ENCODE measurements around the gene DMAC2. TPM values are rescaled to one million over a fixed set of nuclear protein-coding genes. Genes with fewer than 3 reads are reported as not detected.

DMAC2 gene
- total RNA-seq, 1 donor from 2014 or later: 28.0 TPM

DNA sequence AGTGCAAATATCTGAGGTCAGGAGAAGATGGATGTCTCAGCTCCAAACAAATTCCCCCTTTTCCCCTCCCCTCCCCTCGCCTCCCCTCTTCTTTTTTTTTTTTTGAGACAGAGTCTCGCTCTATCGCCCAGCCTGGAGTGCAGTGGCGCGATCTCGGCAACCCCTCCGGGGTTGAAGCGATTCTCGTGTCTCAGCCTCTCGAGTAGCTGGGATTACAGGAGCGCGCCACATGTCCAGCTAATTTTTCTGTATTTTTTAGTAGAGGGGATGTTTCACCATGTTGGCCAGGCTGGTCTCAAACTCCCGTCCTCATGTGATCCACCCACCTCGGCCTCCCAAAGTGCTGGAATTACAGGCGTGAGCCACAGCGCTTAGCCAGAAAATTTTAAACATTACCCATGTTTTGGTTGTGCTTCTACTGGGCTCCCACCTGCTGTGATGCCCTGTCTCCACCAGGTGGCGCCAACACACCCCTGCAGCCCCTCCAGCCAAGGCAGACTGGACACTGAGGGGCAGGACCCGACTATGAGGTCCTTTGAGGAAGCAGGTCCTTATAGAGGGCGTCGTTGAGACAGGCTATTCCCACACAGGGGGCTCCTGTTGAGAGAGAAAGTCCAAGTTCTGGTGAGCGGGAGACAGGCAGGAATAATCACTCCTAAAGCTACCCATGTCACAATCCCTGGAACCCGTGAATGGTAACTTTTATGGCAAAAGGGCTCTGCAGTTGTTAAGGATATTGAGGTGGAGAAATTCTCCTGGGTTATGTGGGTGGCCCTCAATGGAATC, 9.6 kb upstream of the DMAC2 start:
- DNase-seq (ENCODE audit: low spot score): peak; percentile 36
- Mint-ChIP-seq H3K27ac (ENCODE audit: unreplicated experiment) (no peak overlapping the region), H3K36me3 (ENCODE audit: low read depth) (no peaks in the 10 kb centered on the region), H3K27me3 (ENCODE audit: low read depth) (peaks cover 24% of the 10 kb centered on the region), H3K4me3 (ENCODE audit: unreplicated experiment) (peak overlapping the region; percentile 46), H3K9me3 (ENCODE audit: low read depth) (no peaks in the 10 kb centered on the region), H3K4me1 (ENCODE audit: low read depth) (peaks cover 4% of the 10 kb centered on the region)
- peak; percentile 96 for TF ChIP-seq CTCF (IDR thresholded peaks at IDR 0.05)

GRCh38 chr19:41447732-41448332, 8.1 kb upstream of the DMAC2 start:
- no peak for TF ChIP-seq CTCF (IDR thresholded peaks at IDR 0.05)
- Mint-ChIP-seq H3K4me1 (ENCODE audit: low read depth) (peaks cover 4% of the 10 kb centered on the region), H3K36me3 (ENCODE audit: low read depth) (no peaks in the 10 kb centered on the region), H3K27me3 (ENCODE audit: low read depth) (peaks cover 31% of the 10 kb centered on the region), H3K4me3 (ENCODE audit: unreplicated experiment) (no peak overlapping the region), H3K27ac (ENCODE audit: unreplicated experiment) (no peak overlapping the region), H3K9me3 (ENCODE audit: low read depth) (no peaks in the 10 kb centered on the region)
- DNase-seq (ENCODE audit: low spot score): peak; percentile 28

- no peak overlapping the region for H3K4me3 Mint-ChIP-seq (ENCODE audit: unreplicated experiment)
- H3K27me3 Mint-ChIP-seq (ENCODE audit: low read depth): peaks cover 28% of the 10 kb centered on the region
- no peak overlapping the region for H3K27ac Mint-ChIP-seq (ENCODE audit: unreplicated experiment)
- peak; percentile 35 for DNase-seq (ENCODE audit: low spot score)
- no peaks in the 10 kb centered on the region for H3K9me3 Mint-ChIP-seq (ENCODE audit: low read depth)
- no peaks in the 10 kb centered on the region for H3K36me3 Mint-ChIP-seq (ENCODE audit: low read depth)
- TF ChIP-seq CTCF (IDR thresholded peaks at IDR 0.05): no peak
- peaks cover 4% of the 10 kb centered on the region for H3K4me1 Mint-ChIP-seq (ENCODE audit: low read depth)
Observed at GRCh38 chr19:41445575-41445974, 5.9 kb upstream of the DMAC2 start.

GRCh38 chr19:41443813-41444455, 4.2 kb upstream of the DMAC2 start:
- Mint-ChIP-seq H3K4me3 (ENCODE audit: unreplicated experiment) (no peak overlapping the region), H3K4me1 (ENCODE audit: low read depth) (peaks cover 3% of the 10 kb centered on the region), H3K27me3 (ENCODE audit: low read depth) (peaks cover 22% of the 10 kb centered on the region), H3K9me3 (ENCODE audit: low read depth) (no peaks in the 10 kb centered on the region), H3K36me3 (ENCODE audit: low read depth) (no peaks in the 10 kb centered on the region), H3K27ac (ENCODE audit: unreplicated experiment) (no peak overlapping the region)
- no peak for TF ChIP-seq CTCF (IDR thresholded peaks at IDR 0.05)
- peak; percentile 77 for DNase-seq (ENCODE audit: low spot score)
